ENCODE data around the gene SKOR2.

DNA sequence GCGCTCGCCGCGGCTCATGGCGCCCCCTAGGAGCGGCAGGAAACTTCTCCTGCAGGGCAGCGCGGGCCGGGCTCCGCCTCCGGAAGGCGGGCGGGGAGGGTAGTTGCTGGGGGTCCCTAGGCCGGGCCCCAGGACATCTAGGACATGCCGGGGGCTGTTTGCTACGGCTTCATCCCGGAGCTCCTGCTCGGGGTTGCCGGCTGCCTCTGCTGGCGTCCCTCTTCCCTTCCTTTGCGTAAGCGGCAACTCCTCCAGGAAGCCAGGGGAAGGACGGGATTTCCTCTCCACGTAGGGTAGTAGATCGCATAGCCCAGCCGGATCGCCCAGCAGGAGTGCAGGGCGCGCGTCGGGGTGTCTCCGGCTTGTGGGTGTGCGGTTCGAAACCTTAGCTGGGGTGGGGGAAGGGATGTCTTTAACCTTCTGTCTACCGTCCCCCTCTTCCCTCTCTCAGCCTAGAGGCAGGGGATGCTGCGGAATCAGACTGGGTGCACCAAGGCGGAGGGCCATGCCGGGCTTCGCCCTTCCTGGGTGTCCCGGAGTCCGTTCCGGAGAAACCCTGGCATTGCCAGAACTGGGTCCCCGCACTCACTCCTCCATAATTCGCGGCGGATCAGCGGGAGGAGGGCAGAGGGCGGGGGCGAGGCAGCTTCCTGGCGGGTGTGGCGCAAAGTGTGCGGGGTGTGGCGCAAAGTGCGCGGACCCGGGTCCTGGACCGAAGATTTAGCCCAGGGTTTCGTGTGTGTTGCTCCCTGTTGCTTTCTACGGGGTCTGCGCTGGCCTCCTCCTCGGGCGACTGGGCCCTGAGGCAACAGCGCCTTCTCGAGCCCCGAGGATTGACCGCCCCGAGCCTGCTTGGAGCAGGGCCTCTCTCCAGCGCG, 12.2 kb upstream of the SKOR2 start:
- TF ChIP-seq, protein P1, sequence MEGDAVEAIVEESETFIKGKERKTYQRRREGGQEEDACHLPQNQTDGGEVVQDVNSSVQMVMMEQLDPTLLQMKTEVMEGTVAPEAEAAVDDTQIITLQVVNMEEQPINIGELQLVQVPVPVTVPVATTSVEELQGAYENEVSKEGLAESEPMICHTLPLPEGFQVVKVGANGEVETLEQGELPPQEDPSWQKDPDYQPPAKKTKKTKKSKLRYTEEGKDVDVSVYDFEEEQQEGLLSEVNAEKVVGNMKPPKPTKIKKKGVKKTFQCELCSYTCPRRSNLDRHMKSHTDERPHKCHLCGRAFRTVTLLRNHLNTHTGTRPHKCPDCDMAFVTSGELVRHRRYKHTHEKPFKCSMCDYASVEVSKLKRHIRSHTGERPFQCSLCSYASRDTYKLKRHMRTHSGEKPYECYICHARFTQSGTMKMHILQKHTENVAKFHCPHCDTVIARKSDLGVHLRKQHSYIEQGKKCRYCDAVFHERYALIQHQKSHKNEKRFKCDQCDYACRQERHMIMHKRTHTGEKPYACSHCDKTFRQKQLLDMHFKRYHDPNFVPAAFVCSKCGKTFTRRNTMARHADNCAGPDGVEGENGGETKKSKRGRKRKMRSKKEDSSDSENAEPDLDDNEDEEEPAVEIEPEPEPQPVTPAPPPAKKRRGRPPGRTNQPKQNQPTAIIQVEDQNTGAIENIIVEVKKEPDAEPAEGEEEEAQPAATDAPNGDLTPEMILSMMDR (IDR thresholded peaks at IDR 0.05), result no peak
- TF ChIP-seq POLR2A (IDR thresholded peaks at IDR 0.05), result no peak

All from Peyer's patch (tissue), 4 donors.